HepG2 (cell line): Measurements from ENCODE around the gene FAM168A. TPM values are rescaled to one million over a fixed set of nuclear protein-coding genes. Genes with fewer than 3 reads are reported as not detected.

Experiments used
- ATAC-seq: fragments of 200-7000 bp; cut with Tn5 transposase; 3 replicates; pipeline ENCODE4 v1.9.1; 2020; ENCODE audit warnings: mild to moderate bottlenecking, moderate library complexity
- BruUV-seq: library from RNA; stranded (reverse); fragments of 400-500 nt; replicated peaks from 2 replicates; lab custom pipeline; 2021; lab: Mats Ljungman, UMichigan
- CTCF ChIA-PET: fragments of 300-600 bp; formaldehyde crosslinking; extraction: SDS; loops from one replicate; lab custom pipeline; 2021; ENCODE audit warnings: low total read pairs, inconsistent platforms, low intra/inter-chr PET ratio; lab: Yijun Ruan, JAX
- POLR2A ChIA-PET: fragments of 350-600 bp; sonication (Branson Sonifier 250); formaldehyde crosslinking; loops from one replicate; lab custom pipeline; 2020; ENCODE audit warnings: antibody characterized with exemption, inconsistent platforms; lab: Yijun Ruan, JAX
- DNase-seq: peaks from one replicate; pipeline ENCODE4 v3.0.0-alpha.2; 2015; ENCODE audit warnings: low spot score
- FAIRE-seq: peaks from 3 replicates; lab custom pipeline; 2011; peaks lifted over from hg19 to GRCh38; lab: Jason Lieb, UNC
- H2AFZ ChIP-seq: one replicate; pipeline ENCODE4 v1.6.1; 2011; ENCODE audit warnings: low read length, inconsistent platforms
- H3K27ac ChIP-seq: fragments of 300-600 bp; 3 replicates; pipeline ENCODE4 v1.8.0; 2011; ENCODE audit warnings: mixed run types, mild to moderate bottlenecking, mixed read lengths, low read length, inconsistent platforms; ENCODE audit not compliant: insufficient read depth; ENCODE audit errors: extremely low read length
- H3K27me3 ChIP-seq, 2 experiments: fragments of 200-600 bp in 1 of 2; 2 replicates in 1 of 2; 3 replicates in 1 of 2; pipeline versions ENCODE4 v1.6.0 to v1.8.0; 2011; ENCODE audit warnings: low read length in 2 of 2, mild to moderate bottlenecking in 2 of 2, moderate library complexity in 2 of 2, inconsistent platforms in 1 of 2; ENCODE audit not compliant: insufficient read depth in 2 of 2, control insufficient read depth in 1 of 2
- H3K36me3 ChIP-seq, 2 experiments: fragments of 200-600 bp in 1 of 2; replicated peaks in 1 of 2; 2 replicates in 1 of 2; 3 replicates in 1 of 2; pipeline versions ENCODE4 v1.5.1 to v1.8.0; 2011; ENCODE audit warnings: low read length in 2 of 2, inconsistent platforms in 1 of 2; ENCODE audit not compliant: insufficient read depth in 2 of 2, control insufficient read depth in 1 of 2
- H3K4me1 ChIP-seq: 2 replicates; pipeline ENCODE4 v1.5.1; 2012; ENCODE audit warnings: low read length, inconsistent platforms; ENCODE audit not compliant: insufficient read depth
- H3K4me2 ChIP-seq: 2 replicates; pipeline ENCODE4 v1.6.0; 2011; ENCODE audit warnings: low read depth, low read length, inconsistent platforms
- H3K4me3 ChIP-seq, 3 experiments: fragments of 200-600 bp in 1 of 3; sonication (generic), shearing (Covaris generic) in 1 of 3; replicated peaks in 1 of 3; 2 replicates each; pipeline ENCODE4 v1.5.1; 2011 to 2016; ENCODE audit warnings: low read length in 3 of 3, inconsistent platforms in 2 of 3, low read depth in 2 of 3, mild to moderate bottlenecking in 2 of 3, control low read depth in 1 of 3, mixed read lengths in 1 of 3; ENCODE audit not compliant: insufficient read depth in 1 of 3
- H3K79me2 ChIP-seq: one replicate; pipeline ENCODE4 v1.6.1; 2011; ENCODE audit warnings: low read length, inconsistent platforms; ENCODE audit not compliant: insufficient read depth
- H3K9ac ChIP-seq: 2 replicates; pipeline ENCODE4 v1.6.0; 2011; ENCODE audit warnings: mild to moderate bottlenecking, low read depth, low read length, inconsistent platforms; ENCODE audit not compliant: insufficient read depth
- H3K9me3 ChIP-seq: 2 replicates; pipeline ENCODE4 v1.5.1; 2012; ENCODE audit warnings: mild to moderate bottlenecking, low read length
- H4K20me1 ChIP-seq: 2 replicates; pipeline ENCODE4 v1.6.0; 2011; ENCODE audit warnings: inconsistent platforms, mild to moderate bottlenecking, low read length, moderate library complexity; ENCODE audit not compliant: insufficient read depth
- HNF1B ChIP-seq: sonication (generic); formaldehyde crosslinking; IDR thresholded peaks from 2 replicates; pipeline ENCODE4 v1.5.1; 2020; ENCODE audit warnings: mild to moderate bottlenecking, moderate library complexity, missing genetic modification reagents
- JUN ChIP-seq: sonication (generic); formaldehyde crosslinking; IDR thresholded peaks from 2 replicates; pipeline ENCODE4 v1.4.0; 2020; ENCODE audit warnings: mild to moderate bottlenecking, missing genetic modification reagents
- RBM39 ChIP-seq: fragments of 200-400 bp; formaldehyde crosslinking; IDR thresholded peaks from one replicate; pipeline ENCODE4 v1.6.1; 2018; ENCODE audit warnings: antibody characterized with exemption, mild to moderate bottlenecking, low read depth, low read length; ENCODE audit not compliant: poor library complexity, severe bottlenecking
- ZNF121 ChIP-seq: sonication (generic); formaldehyde crosslinking; IDR thresholded peaks from 2 replicates; pipeline ENCODE4 v1.5.0; 2020; ENCODE audit warnings: mild to moderate bottlenecking, missing genetic modification reagents
- WGBS: methylation state at CpG from one replicate; pipeline ENCODE4 v1.1.6; 2017; ENCODE audit warnings: low lambda C conversion rate; 5-methylcytosine and 5-hydroxymethylcytosine counted together
- in situ Hi-C: cut with HindIII; loops from 2 replicates; pipeline ENCODE4 v1.10.0; 2017; ENCODE audit warnings: low pct_unique_long_range_greater_than_20kb; ENCODE audit not compliant: extremely low pct_ligation_motif_present
- intact Hi-C: fragments of 100-400 bp; cut with micrococcal nuclease; formaldehyde crosslinking; loops from one replicate; pipeline ENCODE4 v1.10.0; 2022; ENCODE audit not compliant: unreplicated experiment
- polyA plus RNA-seq, 8 experiments: library from polyadenylated mRNA; depleted of rRNA in 3 of 8; stranded (reverse) in 7 of 8; unstranded in 1 of 8; fragments of >200 nt; fragmentation: Illumina TruSeq in 4 of 8; extraction: Trizol in 4 of 8; gene quantifications; 2 replicates each; pipeline versions ENCODE4 v1.2.1 to v1.2.3, GENCODE V29; 2011 to 2016; ENCODE audit warnings: low read depth in 4 of 8, missing spikeins in 1 of 8, mixed read lengths in 1 of 8; ENCODE audit not compliant: insufficient read depth in 1 of 8
- total RNA-seq, 5 experiments: library from RNA; depleted of rRNA; stranded (reverse); fragments of >200 nt; fragmentation: Illumina TruSeq; extraction: Trizol; gene quantifications; 2 replicates each; pipeline ENCODE4 v1.2.3, GENCODE V29; 2016; ENCODE audit warnings: low read depth in 1 of 5

The FAM168A gene
- total and polyA plus RNA-seq, 2 of the 13 experiments (the other 11 are each of a cell fraction or from before 2014, with no cell fraction given): 13.9 to 15.8 TPM

GRCh38 chr11:73586791-73587190 is 11.1 kb downstream of the FAM168A start:
- ChIA-PET POLR2A (no interaction called here), CTCF (no interaction called here)
- in situ Hi-C loops (no loop called here), intact Hi-C loops (no loop called here)
- no peaks in the 10 kb centered on the region for H3K36me3 ChIP-seq
- no peak overlapping the region for H3K4me2 ChIP-seq
- WGBS: 98% methylated on average over 1 of the region's 1 CpG
- BruUV-seq: no TSS peak
- no peaks in the 10 kb centered on the region for H3K9me3 ChIP-seq
- peaks cover 17% of the 10 kb centered on the region for H3K79me2 ChIP-seq
- ATAC-seq: no peak
- no peak overlapping the region for H2AFZ ChIP-seq
- H3K4me1 ChIP-seq: no peaks in the 10 kb centered on the region
- no peak for DNase-seq
- no peak overlapping the region for H3K9ac ChIP-seq
- H4K20me1 ChIP-seq: 0 out of 2 replicates have a peak, but pooled peaks cover 4% of the 10 kb centered on the region
- TF ChIP-seq HNF1B (CRISPR knock-in tag): no peak
- no peak for TF ChIP-seq RBM39
- no peak for FAIRE-seq
- no peak overlapping the region for H3K4me3 ChIP-seq
- H3K27ac ChIP-seq: no peak overlapping the region
- H3K27me3 ChIP-seq: no peaks in the 10 kb centered on the region

DNA sequence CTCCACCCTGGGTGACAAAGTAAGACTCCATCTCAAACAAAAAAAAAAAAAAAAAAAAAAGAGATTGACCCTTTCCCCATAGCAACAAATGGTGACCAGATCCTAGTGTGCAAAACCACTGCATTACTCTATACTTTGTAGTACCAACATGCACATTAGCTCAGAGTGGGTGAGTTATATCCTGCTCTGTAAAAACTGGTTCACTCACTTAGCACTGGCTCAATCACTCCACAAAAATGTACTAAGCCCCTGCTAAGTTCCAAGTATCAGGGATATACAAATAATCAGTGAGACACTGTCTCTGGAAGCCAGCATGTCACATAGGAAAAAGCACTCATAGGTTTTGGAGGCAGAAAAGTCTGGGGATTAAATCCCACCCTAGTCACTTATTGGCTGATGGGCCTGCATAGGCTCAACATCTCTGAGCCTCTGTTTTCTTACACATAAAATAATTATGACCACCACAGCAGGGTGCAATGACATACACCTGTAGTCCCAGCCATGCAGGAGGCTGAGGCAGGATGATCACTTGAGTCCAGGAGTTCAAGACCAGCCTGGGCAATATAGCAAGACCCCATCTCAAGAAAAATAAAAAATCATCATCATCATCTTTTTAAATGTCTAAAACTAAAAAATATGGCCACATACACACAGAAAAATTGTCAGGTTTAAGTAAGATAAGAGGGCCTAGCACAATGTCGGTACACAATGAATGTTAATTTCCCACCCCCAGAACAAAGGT is 11.9 kb downstream of the FAM168A start:
- Histone ChIP-seq H3K27ac (no peak overlapping the region), H2AFZ (no peak overlapping the region)
- ATAC-seq: no peak
- TF ChIP-seq ZNF121: peak; percentile 49; the same call in 1 of the 2 replicates
- TF ChIP-seq JUN (CRISPR knock-in tag): no peak
- TF ChIP-seq, all 625 proteins: peak for 1
- intact Hi-C loops (no loop called here), in situ Hi-C loops (no loop called here)
- no peaks in the 10 kb centered on the region for H3K27me3 ChIP-seq
- H3K9ac ChIP-seq: no peak overlapping the region
- no peaks in the 10 kb centered on the region for H3K9me3 ChIP-seq
- 90% methylated on average over 1 of the region's 1 CpG for WGBS
- H3K36me3 ChIP-seq: no peaks in the 10 kb centered on the region
- FAIRE-seq (no peak), DNase-seq (no peak)
- BruUV-seq: no TSS peak
- ChIA-PET CTCF (no interaction called here), POLR2A (no interaction called here)
- no peak overlapping the region for H3K4me2 ChIP-seq
- no peaks in the 10 kb centered on the region for H3K4me1 ChIP-seq
- peaks cover 12% of the 10 kb centered on the region for H3K79me2 ChIP-seq
- H4K20me1 ChIP-seq: 0 out of 2 replicates have a peak, but pooled peaks cover 4% of the 10 kb centered on the region
- no peak overlapping the region for H3K4me3 ChIP-seq
